Measurements from ENCODE around the gene SERPINE2. TPM values are rescaled to one million over a fixed set of nuclear protein-coding genes. Genes with fewer than 3 reads are reported as not detected.

Gene SERPINE2
- total RNA-seq, 1 donor from 2014 or later, result 24.6 TPM

GRCh38 chr2:223998948-223999347 lies 40.1 kb downstream of the SERPINE2 start:
- no peak for DNase-seq
- Mint-ChIP-seq H3K4me3 (ENCODE audit: unreplicated experiment) (no peak overlapping the region), H3K27me3 (ENCODE audit: unreplicated experiment) (no peaks in the 10 kb centered on the region), H3K36me3 (ENCODE audit: unreplicated experiment) (no peaks in the 10 kb centered on the region), H3K27ac (ENCODE audit: unreplicated experiment) (no peak overlapping the region), H3K4me1 (ENCODE audit: low read depth, unreplicated experiment) (peaks cover 5% of the 10 kb centered on the region), H3K9me3 (ENCODE audit: unreplicated experiment) (peaks cover 2% of the 10 kb centered on the region)
- no peak for TF ChIP-seq CTCF (IDR thresholded peaks at IDR 0.05; ENCODE audit: partially characterized antibody, unreplicated experiment)

GRCh38 chr2:223997938-223998337 lies 41.1 kb downstream of the SERPINE2 start:
- Mint-ChIP-seq H3K9me3 (ENCODE audit: unreplicated experiment) (peaks cover 2% of the 10 kb centered on the region), H3K4me1 (ENCODE audit: low read depth, unreplicated experiment) (peaks cover 5% of the 10 kb centered on the region), H3K27me3 (ENCODE audit: unreplicated experiment) (no peaks in the 10 kb centered on the region), H3K4me3 (ENCODE audit: unreplicated experiment) (no peak overlapping the region), H3K36me3 (ENCODE audit: unreplicated experiment) (no peaks in the 10 kb centered on the region), H3K27ac (ENCODE audit: unreplicated experiment) (no peak overlapping the region)
- no peak for DNase-seq
- no peak for TF ChIP-seq CTCF (IDR thresholded peaks at IDR 0.05; ENCODE audit: partially characterized antibody, unreplicated experiment)

- TF ChIP-seq CTCF (IDR thresholded peaks at IDR 0.05; ENCODE audit: partially characterized antibody, unreplicated experiment), result no peak
- H3K4me1 Mint-ChIP-seq (ENCODE audit: low read depth, unreplicated experiment), result peaks cover 4% of the 10 kb centered on the region
- peaks cover 2% of the 10 kb centered on the region for H3K9me3 Mint-ChIP-seq (ENCODE audit: unreplicated experiment)
- no peak overlapping the region for H3K4me3 Mint-ChIP-seq (ENCODE audit: unreplicated experiment)
- DNase-seq, result no peak
- H3K36me3 Mint-ChIP-seq (ENCODE audit: unreplicated experiment), result no peaks in the 10 kb centered on the region
- H3K27me3 Mint-ChIP-seq (ENCODE audit: unreplicated experiment), result peaks cover 2% of the 10 kb centered on the region
- H3K27ac Mint-ChIP-seq (ENCODE audit: unreplicated experiment), result no peak overlapping the region
Observed at GRCh38 chr2:223996391-223996790, 42.7 kb downstream of the SERPINE2 start.

GRCh38 chr2:223995569-223995968 lies 43.5 kb downstream of the SERPINE2 start:
- Mint-ChIP-seq H3K27ac (ENCODE audit: unreplicated experiment) (no peak overlapping the region), H3K27me3 (ENCODE audit: unreplicated experiment) (peaks cover 2% of the 10 kb centered on the region), H3K4me1 (ENCODE audit: low read depth, unreplicated experiment) (peaks cover 4% of the 10 kb centered on the region), H3K4me3 (ENCODE audit: unreplicated experiment) (no peak overlapping the region), H3K9me3 (ENCODE audit: unreplicated experiment) (peaks cover 2% of the 10 kb centered on the region), H3K36me3 (ENCODE audit: unreplicated experiment) (no peaks in the 10 kb centered on the region)
- no peak for TF ChIP-seq CTCF (IDR thresholded peaks at IDR 0.05; ENCODE audit: partially characterized antibody, unreplicated experiment)
- DNase-seq, result no peak

- no peak for TF ChIP-seq CTCF (IDR thresholded peaks at IDR 0.05; ENCODE audit: partially characterized antibody, unreplicated experiment)
Observed at GRCh38 chr2:223994562-223995162, 44.4 kb downstream of the SERPINE2 start.

More at GRCh38 chr2:223994562-223995162, 44.4 kb downstream of the SERPINE2 start:
- DNase-seq, result no peak
- Mint-ChIP-seq H3K27me3 (ENCODE audit: unreplicated experiment) (peaks cover 2% of the 10 kb centered on the region), H3K4me3 (ENCODE audit: unreplicated experiment) (no peak overlapping the region), H3K27ac (ENCODE audit: unreplicated experiment) (no peak overlapping the region), H3K4me1 (ENCODE audit: low read depth, unreplicated experiment) (peaks cover 4% of the 10 kb centered on the region), H3K36me3 (ENCODE audit: unreplicated experiment) (no peaks in the 10 kb centered on the region), H3K9me3 (ENCODE audit: unreplicated experiment) (peaks cover 2% of the 10 kb centered on the region)
